GM21515 (cell line): ENCODE data around the gene MVK.
"Not testable (repeated sequence)": the region's sequence is repeated elsewhere in the genome, so short reads cannot be mapped to it uniquely, and the experiment has no call there.

Experiments
- ATAC-seq: cut with Tn5 transposase; IDR thresholded peaks from one replicate; pipeline ENCODE4 v1.9.1; 2021; ENCODE audit not compliant: unreplicated experiment

Gene MVK

DNA sequence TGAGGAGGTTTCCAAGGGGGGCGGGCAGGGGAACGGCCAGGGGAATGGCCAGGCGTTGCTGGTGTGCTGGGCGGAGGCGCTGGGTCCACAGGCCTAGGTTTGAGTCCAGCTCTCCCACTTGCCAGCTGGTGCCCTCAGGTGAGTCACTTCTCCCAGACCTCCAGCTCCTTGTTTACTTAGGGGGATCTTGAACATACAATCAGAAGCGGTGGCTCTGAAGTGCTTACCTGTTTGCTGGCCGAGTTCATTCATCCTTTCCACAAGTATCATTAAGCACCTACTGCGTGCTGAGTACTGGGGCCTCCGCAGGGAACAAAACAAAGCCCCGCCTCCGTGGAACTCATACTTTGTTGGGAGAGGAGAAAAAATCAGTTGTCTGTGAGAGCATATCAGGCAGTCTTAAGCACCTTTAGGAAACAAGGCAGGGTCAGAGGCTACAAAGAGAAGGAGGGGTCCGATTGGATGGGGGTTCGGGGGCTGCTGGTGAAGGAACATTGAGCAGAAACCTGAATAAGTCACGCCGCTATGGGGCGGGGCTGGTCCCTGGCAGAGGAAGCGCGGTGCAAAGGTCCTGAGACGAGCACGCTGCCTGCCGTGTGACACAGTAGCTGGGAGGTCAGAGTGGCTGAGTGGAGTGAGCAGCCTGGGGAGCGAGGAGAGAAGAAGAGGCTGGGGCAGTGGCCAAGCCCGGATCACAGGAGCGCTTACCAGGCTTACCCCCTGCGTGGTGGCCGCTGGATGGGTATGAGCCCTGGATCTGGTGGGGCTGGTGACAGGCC is 15.1 kb downstream of the MVK start:
- ATAC-seq: no peak

DNA sequence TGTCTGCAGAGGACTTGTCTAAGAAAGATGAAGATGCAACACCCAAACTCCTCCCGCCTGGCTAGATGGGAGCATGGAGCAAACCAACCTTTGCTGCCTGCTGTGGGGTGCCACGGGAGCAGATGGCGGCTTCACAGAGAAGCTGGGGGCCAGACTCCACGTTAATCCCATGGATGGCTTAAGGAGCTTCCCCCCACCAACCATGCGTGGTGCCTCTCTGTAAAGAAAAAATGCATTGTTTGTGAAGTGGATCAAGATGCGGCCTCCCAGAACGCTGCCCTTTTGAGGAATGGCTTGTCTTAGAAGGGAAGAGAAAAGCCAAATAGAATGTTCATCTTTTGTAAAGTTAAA is 15.6 kb downstream of the MVK start:
- no peak for ATAC-seq

- ATAC-seq: no peak
Observed at GRCh38 chr12:109589691-109590245, 16.2 kb downstream of the MVK start.

GRCh38 chr12:109590566-109590965 is 17.0 kb downstream of the MVK start:
- no peak for ATAC-seq

DNA sequence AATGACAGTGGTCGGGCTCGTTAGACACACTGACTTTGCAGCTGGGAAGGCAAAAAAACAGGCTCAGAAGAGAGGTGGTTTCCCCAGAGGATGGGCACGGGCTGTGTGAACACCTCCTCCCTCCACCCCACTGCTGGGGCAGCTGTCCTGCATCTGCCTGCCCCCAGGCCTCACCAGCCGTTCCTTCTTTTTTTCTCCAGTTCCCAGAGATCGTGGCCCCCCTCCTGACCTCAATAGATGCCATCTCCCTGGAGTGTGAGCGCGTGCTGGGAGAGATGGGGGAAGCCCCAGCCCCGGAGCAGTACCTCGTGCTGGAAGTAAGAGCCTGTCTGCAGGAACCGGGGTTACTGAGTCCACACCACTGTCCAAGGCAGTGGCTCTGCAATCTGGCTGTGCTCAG is 17.4 kb downstream of the MVK start:
- ATAC-seq: no peak

DNA sequence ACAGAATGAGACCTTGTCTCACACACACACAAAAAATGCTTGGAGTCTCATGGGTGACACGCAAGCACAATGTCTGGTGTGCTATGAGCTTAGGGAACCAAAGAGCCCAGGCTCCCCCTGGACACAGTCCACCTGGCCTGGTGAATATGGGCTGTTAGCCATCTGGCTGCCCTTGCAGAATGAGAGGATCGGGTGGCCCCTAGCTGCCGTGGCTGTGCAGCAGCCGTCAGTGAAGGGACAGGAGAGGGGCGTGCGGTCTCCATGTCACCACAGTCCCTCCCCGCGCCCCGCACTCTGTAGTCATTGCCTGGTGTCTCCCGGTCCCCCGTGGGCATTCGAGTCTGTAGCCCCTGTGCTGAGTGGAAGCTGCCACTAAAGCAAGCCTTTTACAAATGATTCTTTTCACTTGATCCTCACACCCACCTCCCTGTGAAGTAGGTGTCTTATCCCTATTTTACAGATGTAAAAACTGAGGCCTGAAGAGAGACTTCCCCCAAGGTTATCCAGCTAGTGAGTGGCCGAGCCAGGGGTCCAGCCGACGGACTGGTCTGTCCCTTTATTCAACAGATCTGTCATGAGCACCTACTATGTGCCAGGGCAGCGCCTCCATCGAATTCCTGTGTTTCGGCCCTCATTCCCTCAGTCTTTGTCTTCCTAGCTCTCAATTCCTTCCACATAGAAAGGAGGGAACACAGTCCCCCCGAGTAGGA is 18.8 kb downstream of the MVK start:
- ATAC-seq: no peak

GRCh38 chr12:109592905-109593272 is 19.3 kb downstream of the MVK start:
- no peak for ATAC-seq

GRCh38 chr12:109594556-109595317 is 21.1 kb downstream of the MVK start:
- no peak for ATAC-seq

GRCh38 chr12:109595321-109595902 is 21.8 kb downstream of the MVK start:
- no peak for ATAC-seq

GRCh38 chr12:109596418-109597244 is 23.0 kb downstream of the MVK start:
- ATAC-seq: no peak

DNA sequence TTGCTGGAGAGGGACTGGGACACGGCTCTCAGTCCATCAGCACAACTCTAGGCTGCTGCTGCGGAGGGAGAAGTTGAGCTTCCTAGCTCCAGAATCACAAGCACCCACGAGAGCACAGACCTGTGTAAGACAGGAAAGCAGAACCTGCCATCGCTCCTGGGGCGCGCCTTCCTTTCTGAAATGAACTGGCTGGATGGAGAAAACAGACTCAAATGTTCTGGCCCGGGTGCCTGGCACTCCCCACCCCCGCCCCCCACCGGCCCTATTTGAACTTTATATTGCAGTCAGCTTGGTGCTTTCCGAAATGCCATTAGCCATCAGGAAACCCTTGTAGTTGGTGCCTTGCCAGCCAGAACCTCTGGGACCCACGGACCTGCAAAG is 23.8 kb downstream of the MVK start:
- no peak for ATAC-seq

GRCh38 chr12:109597795-109598427 is 24.3 kb downstream of the MVK start:
- ATAC-seq: no peak

DNA sequence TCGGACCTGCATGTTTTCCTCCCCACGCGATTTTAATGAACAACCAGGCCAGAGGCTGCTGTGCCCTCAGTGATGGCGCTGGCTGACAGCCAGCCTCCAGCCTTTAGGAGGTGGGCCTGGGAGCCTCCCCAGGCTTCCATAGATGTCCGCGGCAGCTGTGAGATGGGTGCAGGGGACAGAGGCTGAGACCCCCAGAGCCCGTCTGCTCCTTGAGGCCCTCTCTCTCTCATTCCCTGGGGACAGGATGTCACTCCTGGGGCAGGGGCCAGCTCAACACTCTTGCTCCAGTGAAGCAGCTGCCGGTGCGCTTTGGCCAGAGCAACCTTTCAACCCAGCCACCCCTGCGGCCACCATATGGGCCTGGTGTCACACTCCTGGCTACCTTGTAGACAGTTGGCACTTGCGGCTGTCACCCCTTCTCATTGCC is 24.8 kb downstream of the MVK start:
- no peak for ATAC-seq

- ATAC-seq: no peak
Observed at GRCh38 chr12:109599087-109599486, 25.5 kb downstream of the MVK start.

DNA sequence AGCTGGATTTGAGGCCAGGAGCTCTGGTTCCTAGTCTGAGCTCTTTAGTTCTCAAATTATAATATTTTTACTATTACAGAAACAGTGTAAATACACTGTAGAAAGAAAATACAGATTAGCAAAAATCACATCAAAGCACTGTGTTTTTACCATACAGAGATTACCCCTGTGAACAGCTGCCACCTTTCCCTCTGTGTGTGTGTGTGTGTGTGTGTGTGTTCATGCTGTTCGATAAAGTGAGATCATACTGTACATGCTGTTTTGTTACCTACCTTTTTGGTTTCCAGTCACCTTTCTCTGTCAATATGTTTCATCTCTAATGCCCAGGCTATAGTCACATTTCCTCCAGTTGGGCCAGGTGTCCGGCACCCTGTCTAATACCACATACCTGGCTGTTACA is 26.9 kb downstream of the MVK start:
- no peak for ATAC-seq

GRCh38 chr12:109600995-109601394 is 27.4 kb downstream of the MVK start:
- ATAC-seq: no peak

- ATAC-seq: no peak
Observed at GRCh38 chr12:109601557-109601956, 28.0 kb downstream of the MVK start.

DNA sequence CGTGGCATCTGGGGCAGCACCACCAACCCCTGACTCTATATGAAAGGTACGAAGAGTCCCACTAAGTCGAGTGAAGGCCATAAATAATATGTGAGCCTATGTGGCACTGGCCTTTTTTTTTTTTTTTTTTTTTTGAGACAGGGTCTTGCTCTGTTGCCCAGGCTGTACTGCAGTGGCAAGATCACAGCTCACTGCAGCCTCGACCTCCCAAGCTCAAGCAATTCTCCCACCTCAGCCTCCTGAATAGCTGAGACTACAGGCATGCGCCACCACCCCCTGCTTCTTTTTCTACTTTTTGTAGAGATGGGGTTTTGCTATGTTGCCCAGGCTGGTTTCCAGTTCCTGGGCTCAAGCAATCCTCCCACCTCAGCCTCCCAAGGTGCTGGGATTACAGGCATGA is 28.5 kb downstream of the MVK start:
- not testable (repeated sequence) for ATAC-seq

- no peak for ATAC-seq
Observed at GRCh38 chr12:109604132-109604585, 30.6 kb downstream of the MVK start.

DNA sequence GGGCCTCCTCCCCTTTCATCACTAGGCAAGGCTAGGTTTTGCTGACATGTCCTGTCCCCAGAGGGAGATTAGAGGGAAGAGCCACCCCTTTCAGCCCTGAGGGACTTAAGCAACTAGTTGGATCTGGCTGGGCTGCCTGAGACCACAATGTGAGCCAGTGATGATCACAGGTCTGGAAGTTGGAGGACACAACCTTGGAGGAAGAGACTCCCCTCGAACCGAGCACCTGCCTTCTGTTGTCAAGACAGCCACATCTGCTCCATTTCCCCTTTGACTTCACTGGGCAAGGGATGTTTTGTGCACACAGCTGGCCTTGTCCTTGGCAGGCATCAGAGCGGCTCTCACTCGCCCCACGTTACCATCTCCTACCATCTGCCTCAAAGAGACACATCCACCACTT is 31.4 kb downstream of the MVK start:
- no peak for ATAC-seq
